Neural progenitor cell (in vitro differentiated cells): ENCODE results near the gene RAB25. TPM values are rescaled to one million over a fixed set of nuclear protein-coding genes. Genes with fewer than 3 reads are reported as not detected.

Experiments
- DNase-seq: peaks from one replicate; pipeline ENCODE4 v3.0.0-alpha.2; 2016; ENCODE audit warnings: low spot score
- H2AFZ ChIP-seq: fragments of 200-600 bp; sonication (generic); replicated peaks from 2 replicates; pipeline ENCODE4 v1.6.1; 2016; ENCODE audit warnings: antibody characterized with exemption
- H3F3A ChIP-seq: fragments of 200-600 bp; sonication (generic); 2 replicates; pipeline ENCODE4 v1.6.1; 2016; ENCODE audit warnings: antibody characterized with exemption, low read depth
- H3K27ac ChIP-seq: fragments of 200-600 bp; sonication (generic); 2 replicates; pipeline ENCODE4 v1.5.1; 2016; ENCODE audit warnings: mild to moderate bottlenecking
- H3K27me3 ChIP-seq: fragments of 200-600 bp; sonication (generic); 2 replicates; pipeline ENCODE4 v1.6.1; 2016; ENCODE audit warnings: mild to moderate bottlenecking, moderate library complexity
- H3K36me3 ChIP-seq: fragments of 200-600 bp; sonication (generic); 2 replicates; pipeline ENCODE4 v1.5.1; 2016
- H3K4me1 ChIP-seq: fragments of 200-600 bp; sonication (generic); 2 replicates; pipeline ENCODE4 v1.6.1; 2016; ENCODE audit warnings: mixed run types
- H3K4me2 ChIP-seq: fragments of 200-600 bp; sonication (generic); 2 replicates; pipeline ENCODE4 v1.6.1; 2016
- H3K4me3 ChIP-seq: fragments of 200-600 bp; sonication (generic); 2 replicates; pipeline ENCODE4 v1.5.1; 2016
- H3K79me2 ChIP-seq: fragments of 200-600 bp; sonication (generic); 2 replicates; pipeline ENCODE4 v1.6.1; 2016; ENCODE audit warnings: low read depth
- H3K9ac ChIP-seq: fragments of 200-600 bp; sonication (generic); 2 replicates; pipeline ENCODE4 v1.6.1; 2016
- H3K9me3 ChIP-seq: fragments of 200-600 bp; sonication (generic); 2 replicates; pipeline ENCODE4 v1.5.1; 2016; ENCODE audit warnings: low read depth
- H4K20me1 ChIP-seq: fragments of 200-600 bp; sonication (generic); 2 replicates; pipeline ENCODE4 v1.6.1; 2016; ENCODE audit warnings: low read depth
- H3K27ac Mint-ChIP-seq: 3 replicates; pipeline ENCODE4 v1.8.0; 2021; ENCODE audit warnings: mixed read lengths
- H3K27me3 Mint-ChIP-seq: 2 replicates; pipeline ENCODE4 v1.8.0; 2022; ENCODE audit warnings: low read depth, mild to moderate bottlenecking, inconsistent platforms, moderate library complexity, mixed read lengths; ENCODE audit not compliant: insufficient read depth
- H3K36me3 Mint-ChIP-seq: 3 replicates; pipeline ENCODE4 v1.8.0; 2021; ENCODE audit warnings: mixed read lengths
- H3K4me1 Mint-ChIP-seq: 3 replicates; pipeline ENCODE4 v1.8.0; 2021; ENCODE audit warnings: mixed read lengths
- H3K4me3 Mint-ChIP-seq: 3 replicates; pipeline ENCODE4 v1.8.0; 2021; ENCODE audit warnings: mild to moderate bottlenecking, moderate library complexity, mixed read lengths
- H3K9me3 Mint-ChIP-seq: 3 replicates; pipeline ENCODE4 v1.8.0; 2020; ENCODE audit warnings: mixed read lengths
- EZH2 ChIP-seq: fragments of 200-600 bp; sonication (generic); IDR thresholded peaks from 2 replicates; pipeline ENCODE4 v1.6.1; 2017; ENCODE audit warnings: antibody characterized with exemption, mild to moderate bottlenecking, moderate library complexity
- EZH2phosphoT487 ChIP-seq: fragments of 200-600 bp; sonication (generic); IDR thresholded peaks from 2 replicates; pipeline ENCODE4 v1.6.1; 2017; ENCODE audit warnings: antibody characterized with exemption
- total RNA-seq: library from RNA; depleted of rRNA; stranded (reverse); fragments of >200 nt; gene quantifications from 2 replicates; pipeline ENCODE4 v1.2.3, GENCODE V29; 2015; ENCODE audit warnings: low replicate concordance
- TF ChIP-seq, protein P1 (sequence below): fragments of 200-600 bp; sonication (generic); IDR thresholded peaks from 2 replicates; pipeline ENCODE4 v1.5.1; 2017; ENCODE audit warnings: antibody characterized with exemption, mild to moderate bottlenecking

RAB25 gene
- total RNA-seq, 1 donor from 2014 or later = 2.4 TPM

GRCh38 chr1:156101880-156102279 lies 40.9 kb downstream of the RAB25 start:
- peaks cover 54% of the 10 kb centered on the region for H3K4me1 ChIP-seq
- H3K36me3 ChIP-seq = no peaks in the 10 kb centered on the region
- no peaks in the 10 kb centered on the region for H3K9me3 Mint-ChIP-seq
- H3K36me3 Mint-ChIP-seq = peaks cover 29% of the 10 kb centered on the region
- peaks cover 9% of the 10 kb centered on the region for H3K27me3 Mint-ChIP-seq
- H3K79me2 ChIP-seq = peaks cover 79% of the 10 kb centered on the region
- H3K9me3 ChIP-seq = no peaks in the 10 kb centered on the region
- no peak for DNase-seq
- no peak overlapping the region for H3K4me3 ChIP-seq
- no peak overlapping the region for H3K9ac ChIP-seq
- peaks cover 100% of the 10 kb centered on the region for H4K20me1 ChIP-seq
- peaks cover 70% of the 10 kb centered on the region for H3K4me1 Mint-ChIP-seq
- no peak overlapping the region for H3K4me2 ChIP-seq
- H3K27me3 ChIP-seq = no peaks in the 10 kb centered on the region
- TF ChIP-seq, protein P1, sequence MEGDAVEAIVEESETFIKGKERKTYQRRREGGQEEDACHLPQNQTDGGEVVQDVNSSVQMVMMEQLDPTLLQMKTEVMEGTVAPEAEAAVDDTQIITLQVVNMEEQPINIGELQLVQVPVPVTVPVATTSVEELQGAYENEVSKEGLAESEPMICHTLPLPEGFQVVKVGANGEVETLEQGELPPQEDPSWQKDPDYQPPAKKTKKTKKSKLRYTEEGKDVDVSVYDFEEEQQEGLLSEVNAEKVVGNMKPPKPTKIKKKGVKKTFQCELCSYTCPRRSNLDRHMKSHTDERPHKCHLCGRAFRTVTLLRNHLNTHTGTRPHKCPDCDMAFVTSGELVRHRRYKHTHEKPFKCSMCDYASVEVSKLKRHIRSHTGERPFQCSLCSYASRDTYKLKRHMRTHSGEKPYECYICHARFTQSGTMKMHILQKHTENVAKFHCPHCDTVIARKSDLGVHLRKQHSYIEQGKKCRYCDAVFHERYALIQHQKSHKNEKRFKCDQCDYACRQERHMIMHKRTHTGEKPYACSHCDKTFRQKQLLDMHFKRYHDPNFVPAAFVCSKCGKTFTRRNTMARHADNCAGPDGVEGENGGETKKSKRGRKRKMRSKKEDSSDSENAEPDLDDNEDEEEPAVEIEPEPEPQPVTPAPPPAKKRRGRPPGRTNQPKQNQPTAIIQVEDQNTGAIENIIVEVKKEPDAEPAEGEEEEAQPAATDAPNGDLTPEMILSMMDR = no peak
- no peak for TF ChIP-seq EZH2
- TF ChIP-seq EZH2phosphoT487 = no peak
- no peak overlapping the region for H3K27ac ChIP-seq
- no peak overlapping the region for H3K4me3 Mint-ChIP-seq
- H3F3A ChIP-seq = peaks cover 55% of the 10 kb centered on the region
- H2AFZ ChIP-seq = no peak overlapping the region
- H3K27ac Mint-ChIP-seq = no peak overlapping the region

DNA sequence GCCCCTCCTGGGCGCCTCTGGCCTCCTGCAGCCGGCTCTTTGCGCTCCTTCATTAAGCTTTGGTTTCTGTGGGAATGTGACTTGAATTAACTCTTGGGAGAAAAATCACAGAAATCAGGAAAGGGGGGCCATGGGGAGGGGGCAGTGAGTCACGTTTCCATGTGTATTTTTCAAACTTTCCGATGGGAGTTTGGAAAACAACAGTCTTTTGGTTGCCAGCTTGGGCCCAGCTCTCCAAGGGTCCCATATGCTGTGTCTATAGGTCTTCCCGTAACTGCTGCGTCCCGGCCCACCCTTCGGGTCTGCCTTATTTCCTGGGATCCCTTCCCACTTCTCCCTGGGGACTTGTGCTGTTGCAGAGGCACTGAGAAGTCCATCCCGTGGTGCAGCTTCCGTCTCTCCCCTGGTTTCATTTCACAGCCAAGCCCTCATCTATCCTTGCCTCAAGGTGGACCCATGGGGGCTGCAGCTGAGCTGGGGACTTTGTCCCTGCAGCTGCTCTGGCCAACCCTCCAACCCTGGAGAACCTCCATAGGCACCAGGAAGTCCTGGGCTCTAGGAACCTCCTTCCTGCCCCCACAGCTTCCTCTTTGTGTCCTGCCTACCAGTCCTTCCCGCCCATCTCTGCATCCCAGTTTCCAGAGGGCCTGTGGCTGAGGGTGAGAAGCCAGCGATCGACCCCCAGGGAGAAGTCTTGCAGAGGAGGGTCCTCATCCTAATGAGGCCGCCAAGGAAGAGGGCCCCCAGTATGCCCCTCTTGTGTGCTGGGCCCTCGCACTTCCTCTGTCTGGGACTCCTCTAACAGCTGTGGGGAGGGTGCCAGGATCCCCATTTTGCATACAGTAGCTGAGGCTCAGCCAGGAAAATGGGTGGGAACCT lies 41.9 kb downstream of the RAB25 start:
- peak overlapping the region; percentile 90 for H3K27ac Mint-ChIP-seq
- TF ChIP-seq, protein P1 = no peak
- TF ChIP-seq EZH2phosphoT487 (no peak), EZH2 (no peak)
- Histone ChIP-seq H3K27ac (no peak overlapping the region), H4K20me1 (peaks cover 100% of the 10 kb centered on the region), H3K4me2 (no peak overlapping the region), H2AFZ (no peak overlapping the region), H3K9me3 (no peaks in the 10 kb centered on the region), H3F3A (peaks cover 53% of the 10 kb centered on the region), H3K27me3 (no peaks in the 10 kb centered on the region), H3K9ac (no peak overlapping the region), H3K36me3 (no peaks in the 10 kb centered on the region), H3K4me3 (no peak overlapping the region), H3K4me1 (peaks cover 59% of the 10 kb centered on the region), H3K79me2 (peaks cover 79% of the 10 kb centered on the region)
- peaks cover 11% of the 10 kb centered on the region for H3K27me3 Mint-ChIP-seq
- H3K4me1 Mint-ChIP-seq = peaks cover 74% of the 10 kb centered on the region
- no peak for DNase-seq
- H3K4me3 Mint-ChIP-seq = peak overlapping the region; percentile 67
- peaks cover 25% of the 10 kb centered on the region for H3K36me3 Mint-ChIP-seq
- H3K9me3 Mint-ChIP-seq = no peaks in the 10 kb centered on the region

DNA sequence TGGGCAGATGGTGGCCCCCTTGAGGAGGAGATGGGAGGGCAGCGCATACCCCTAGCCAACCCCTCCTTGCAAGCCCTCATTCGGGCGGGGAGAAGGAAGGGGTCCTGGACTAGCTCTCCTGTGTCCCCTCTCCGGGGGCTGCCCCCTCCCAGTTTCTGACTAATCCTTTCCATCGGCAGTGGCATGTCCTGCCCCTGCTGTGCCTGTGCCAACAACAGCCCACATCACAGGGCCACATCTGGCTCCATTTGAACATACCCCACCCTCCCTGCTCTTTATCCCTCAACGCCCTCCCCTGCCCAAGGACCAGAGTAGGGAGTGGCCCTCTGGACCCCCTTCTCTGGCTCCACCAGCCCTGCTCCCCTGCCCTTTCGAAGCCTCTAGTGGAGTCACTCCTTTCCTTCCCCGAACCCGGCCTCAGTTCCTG lies 42.6 kb downstream of the RAB25 start:
- H3K9ac ChIP-seq = no peak overlapping the region
- Mint-ChIP-seq H3K9me3 (no peaks in the 10 kb centered on the region), H3K36me3 (peaks cover 19% of the 10 kb centered on the region), H3K4me3 (peak overlapping the region; percentile 72), H3K27ac (peak overlapping the region; percentile 91), H3K4me1 (peaks cover 71% of the 10 kb centered on the region), H3K27me3 (peaks cover 13% of the 10 kb centered on the region)
- peaks cover 52% of the 10 kb centered on the region for H3K4me1 ChIP-seq
- H3K27ac ChIP-seq = no peak overlapping the region
- H3K79me2 ChIP-seq = peaks cover 79% of the 10 kb centered on the region
- peaks cover 100% of the 10 kb centered on the region for H4K20me1 ChIP-seq
- H3F3A ChIP-seq = peaks cover 47% of the 10 kb centered on the region
- no peaks in the 10 kb centered on the region for H3K9me3 ChIP-seq
- no peaks in the 10 kb centered on the region for H3K36me3 ChIP-seq
- DNase-seq = no peak
- no peaks in the 10 kb centered on the region for H3K27me3 ChIP-seq
- no peak overlapping the region for H2AFZ ChIP-seq
- H3K4me2 ChIP-seq = no peak overlapping the region
- no peak for TF ChIP-seq EZH2phosphoT487
- H3K4me3 ChIP-seq = no peak overlapping the region
